Peyer's patch (tissue), 4 donors: ENCODE data around the gene DLG3.

Experiments
- POLR2A ChIP-seq, 2 donors: fragments of 450-650 bp; IDR thresholded peaks; one replicate each; pipeline ENCODE4 v1.5.1; 2017; ENCODE audit warnings: antibody characterized with exemption in 2 of 2, mild to moderate bottlenecking in 2 of 2, moderate library complexity in 2 of 2
- TF ChIP-seq, protein P1 (sequence below), 6 experiments: fragments of 450-650 bp in 4 of 6; fragments of 200-600 bp in 2 of 6; sonication (generic) in 1 of 6; IDR thresholded peaks; one replicate each; pipeline ENCODE4 v1.5.1; 2017 to 2019; ENCODE audit warnings: antibody characterized with exemption in 6 of 6, mild to moderate bottlenecking in 3 of 6, moderate library complexity in 1 of 6

DNA sequence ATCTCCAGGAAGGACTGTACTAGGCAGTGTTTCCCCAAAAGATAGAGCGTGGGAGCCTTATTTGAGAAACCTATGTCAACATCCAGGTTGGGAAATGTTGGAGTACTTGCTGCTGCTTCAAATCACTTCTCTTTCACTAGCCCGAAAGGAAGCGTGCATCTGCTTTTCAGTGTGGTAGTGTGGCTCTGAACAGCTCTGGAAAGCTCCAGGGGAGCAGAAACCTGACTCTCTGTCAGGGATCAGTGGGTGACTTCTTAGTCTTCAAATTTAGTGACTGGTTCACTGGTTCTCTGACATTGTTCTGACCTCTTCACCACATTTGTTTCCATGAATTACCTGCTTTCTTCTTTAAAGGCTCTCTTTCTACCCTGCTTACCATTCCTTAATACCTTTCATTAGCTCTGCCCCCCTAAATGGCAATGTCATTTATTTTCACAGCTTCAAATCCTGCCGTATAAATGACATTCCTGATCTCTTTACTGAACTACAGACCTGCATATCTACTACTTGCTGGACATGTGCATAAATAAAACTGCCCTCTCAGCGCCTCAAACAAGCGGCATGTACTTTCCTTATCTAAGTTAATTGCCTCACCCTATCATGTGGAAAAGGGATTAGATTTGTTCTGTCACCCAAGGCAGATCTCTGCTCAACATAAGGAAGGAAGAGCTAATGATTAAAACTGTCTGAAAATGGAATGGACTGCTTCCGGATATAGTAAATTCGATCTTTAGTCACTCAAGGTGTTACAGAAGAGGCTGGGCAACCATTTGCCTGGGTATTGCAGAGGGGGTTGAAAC is 37.0 kb downstream of the DLG3 start:
- TF ChIP-seq, protein P1, sequence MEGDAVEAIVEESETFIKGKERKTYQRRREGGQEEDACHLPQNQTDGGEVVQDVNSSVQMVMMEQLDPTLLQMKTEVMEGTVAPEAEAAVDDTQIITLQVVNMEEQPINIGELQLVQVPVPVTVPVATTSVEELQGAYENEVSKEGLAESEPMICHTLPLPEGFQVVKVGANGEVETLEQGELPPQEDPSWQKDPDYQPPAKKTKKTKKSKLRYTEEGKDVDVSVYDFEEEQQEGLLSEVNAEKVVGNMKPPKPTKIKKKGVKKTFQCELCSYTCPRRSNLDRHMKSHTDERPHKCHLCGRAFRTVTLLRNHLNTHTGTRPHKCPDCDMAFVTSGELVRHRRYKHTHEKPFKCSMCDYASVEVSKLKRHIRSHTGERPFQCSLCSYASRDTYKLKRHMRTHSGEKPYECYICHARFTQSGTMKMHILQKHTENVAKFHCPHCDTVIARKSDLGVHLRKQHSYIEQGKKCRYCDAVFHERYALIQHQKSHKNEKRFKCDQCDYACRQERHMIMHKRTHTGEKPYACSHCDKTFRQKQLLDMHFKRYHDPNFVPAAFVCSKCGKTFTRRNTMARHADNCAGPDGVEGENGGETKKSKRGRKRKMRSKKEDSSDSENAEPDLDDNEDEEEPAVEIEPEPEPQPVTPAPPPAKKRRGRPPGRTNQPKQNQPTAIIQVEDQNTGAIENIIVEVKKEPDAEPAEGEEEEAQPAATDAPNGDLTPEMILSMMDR (IDR thresholded peaks at IDR 0.05) = no peak
- TF ChIP-seq POLR2A (IDR thresholded peaks at IDR 0.05) = no peak
